GM23338 (cell line): Measurements from ENCODE around the gene CDK16.

Experiments used
- CREB1 ChIP-seq: fragments of 250-450 bp; sonication (Bioruptor Pico); IDR thresholded peaks from 2 replicates; pipeline ENCODE4 v1.5.0; 2020; ENCODE audit warnings: low read depth, mild to moderate bottlenecking, moderate library complexity
- CTCF ChIP-seq, 2 experiments: fragments of 200-600 bp in 1 of 2; sonication (generic) in 1 of 2; conservative IDR thresholded peaks; 2 replicates each; pipeline versions ENCODE4 v1.5.1 to v1.6.1; 2016 to 2017; ENCODE audit warnings: antibody characterized with exemption in 2 of 2, low read depth in 2 of 2, mild to moderate bottlenecking in 2 of 2, moderate library complexity in 1 of 2
- ETS1 ChIP-seq: IDR thresholded peaks from 2 replicates; pipeline ENCODE4 v1.6.1; 2016; ENCODE audit warnings: antibody characterized with exemption
- EZH2 ChIP-seq: fragments of 200-600 bp; sonication (generic); IDR thresholded peaks from one replicate; pipeline ENCODE4 v1.8.0; 2017; ENCODE audit warnings: antibody characterized with exemption, mild to moderate bottlenecking, low read depth; ENCODE audit not compliant: unreplicated experiment
- EZH2phosphoT487 ChIP-seq: fragments of 200-600 bp; sonication (generic); IDR thresholded peaks from one replicate; pipeline ENCODE4 v1.8.1; 2018; ENCODE audit warnings: antibody characterized with exemption; ENCODE audit not compliant: unreplicated experiment
- JUNB ChIP-seq: IDR thresholded peaks from one replicate; pipeline ENCODE4 v1.6.1; 2016; ENCODE audit warnings: antibody characterized with exemption; ENCODE audit not compliant: unreplicated experiment
- POLR2AphosphoS5 ChIP-seq: IDR thresholded peaks from 2 replicates; pipeline ENCODE4 v1.6.1; 2016; ENCODE audit warnings: antibody characterized with exemption, low read depth
- REST ChIP-seq: IDR thresholded peaks from one replicate; pipeline ENCODE4 v1.6.1; 2018; ENCODE audit warnings: antibody characterized with exemption; ENCODE audit not compliant: unreplicated experiment
- STAT1 ChIP-seq: IDR thresholded peaks from one replicate; pipeline ENCODE4 v1.6.1; 2016; ENCODE audit warnings: antibody characterized with exemption; ENCODE audit not compliant: unreplicated experiment
- ZNF114 ChIP-seq: fragments of 250-450 bp; sonication (Bioruptor Pico); IDR thresholded peaks from 2 replicates; pipeline ENCODE4 v1.5.0; 2020; ENCODE audit warnings: mild to moderate bottlenecking, moderate library complexity

- TF ChIP-seq EZH2 (no peak), CTCF (conservative IDR thresholded peaks at IDR 0.05; ENCODE audit: low read depth in 2 of 2) (no peak), REST (no peak), EZH2phosphoT487 (no peak), POLR2AphosphoS5 (no peak), ETS1 (no peak), JUNB (no peak), CREB1 (CRISPR knock-in tag) (no peak), STAT1 (no peak), ZNF114 (no peak)
Measured at GRCh38 chrX:47245156-47245555, 26.7 kb downstream of the CDK16 start.
